ENCODE data around the gene CHSY3.

The CHSY3 gene

DNA sequence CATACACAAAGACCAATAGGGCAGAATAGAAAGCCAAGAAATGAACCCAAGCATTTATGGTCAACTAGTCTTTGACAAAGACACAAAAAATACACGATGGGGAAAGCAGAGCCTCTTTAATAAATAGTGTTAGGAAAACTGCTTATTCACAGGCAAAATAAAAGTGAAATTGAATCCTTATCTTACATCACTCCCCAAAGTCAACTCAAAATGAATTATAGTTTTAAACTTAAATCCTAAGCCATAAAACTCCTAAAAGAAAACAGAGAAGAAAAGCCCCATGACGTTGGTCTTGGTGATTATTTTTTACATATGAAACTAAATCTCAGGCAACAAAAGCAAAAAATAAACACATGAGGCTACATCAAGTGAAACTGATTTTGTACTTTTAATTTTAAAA lies 46.8 kb downstream of the CHSY3 start:
- no peak for DNase-seq

DNA sequence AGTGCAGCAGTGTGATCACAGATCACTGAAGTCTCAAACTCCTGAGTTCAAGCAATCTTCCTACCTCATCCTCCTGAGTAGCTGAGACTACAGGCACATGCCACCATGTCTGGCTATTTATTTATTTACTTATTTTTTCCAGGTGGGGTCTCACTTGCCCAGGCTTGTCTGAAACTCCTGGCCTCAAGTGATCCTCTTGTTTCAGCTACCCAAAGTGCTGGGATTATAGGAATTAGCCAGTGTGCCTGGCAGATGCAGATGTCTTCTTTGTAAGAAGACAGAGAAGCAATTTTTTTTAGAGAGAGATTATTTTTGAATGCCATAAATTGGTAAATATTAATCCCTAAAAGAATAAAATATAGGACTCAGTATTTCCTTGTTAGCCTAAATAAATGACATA lies 54.3 kb downstream of the CHSY3 start:
- DNase-seq: no peak

DNA sequence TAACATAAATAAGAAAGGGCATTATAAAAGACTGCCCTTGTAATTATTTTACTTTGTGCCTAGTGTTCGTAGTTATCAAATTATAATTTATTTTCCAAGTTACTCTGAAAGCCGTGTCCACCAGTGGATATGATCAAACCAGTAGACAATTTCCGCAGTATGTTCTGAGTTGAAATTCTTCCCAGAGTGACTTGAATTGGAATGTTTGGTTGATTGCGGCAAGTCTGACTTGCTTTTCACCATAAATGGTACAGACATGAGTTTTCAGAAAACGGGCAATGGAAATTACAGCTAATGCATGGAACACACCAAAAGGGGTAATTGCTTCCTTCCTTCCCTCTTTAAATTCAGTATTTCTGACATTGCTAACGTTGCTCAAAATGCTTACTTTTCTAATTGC lies 56.6 kb downstream of the CHSY3 start:
- no peak for DNase-seq

DNA sequence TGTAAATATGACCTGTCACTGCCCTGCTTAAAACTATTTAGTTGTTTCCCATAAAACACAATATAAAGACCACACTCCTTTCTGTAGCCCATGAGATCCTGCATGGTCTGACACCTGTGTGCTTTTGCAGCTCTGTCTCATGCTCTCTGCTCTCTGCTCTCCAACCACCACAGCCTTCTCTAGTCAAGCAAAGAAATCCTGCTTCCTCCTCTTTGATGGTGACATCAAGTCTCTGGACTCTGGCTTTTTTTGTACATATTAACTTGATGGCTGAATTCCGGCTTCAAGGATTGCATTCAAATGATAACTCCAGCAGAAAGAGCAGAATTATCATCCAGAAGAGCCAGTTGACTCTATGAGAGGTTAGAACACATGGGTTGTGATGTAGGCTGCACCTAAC lies 58.2 kb downstream of the CHSY3 start:
- DNase-seq: no peak

DNA sequence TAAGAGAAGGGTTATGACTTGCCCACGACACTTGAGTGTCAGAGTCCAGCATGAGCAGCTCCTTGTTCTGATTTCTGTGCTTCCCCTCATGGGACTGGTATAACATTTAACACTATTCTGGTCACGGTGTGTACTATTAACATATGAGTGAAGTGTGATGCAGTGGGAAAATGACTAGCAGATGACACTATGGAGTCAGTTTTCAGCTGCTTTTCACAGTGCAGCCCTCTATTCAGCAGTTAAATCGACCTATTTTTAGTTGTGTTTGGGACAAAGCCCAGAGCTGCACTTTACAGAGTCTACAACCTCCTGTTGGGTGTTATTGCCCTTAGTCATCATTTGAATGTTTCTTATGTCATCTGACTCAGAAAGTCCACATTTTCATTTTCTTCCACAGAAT lies 59.1 kb downstream of the CHSY3 start:
- no peak for DNase-seq

DNA sequence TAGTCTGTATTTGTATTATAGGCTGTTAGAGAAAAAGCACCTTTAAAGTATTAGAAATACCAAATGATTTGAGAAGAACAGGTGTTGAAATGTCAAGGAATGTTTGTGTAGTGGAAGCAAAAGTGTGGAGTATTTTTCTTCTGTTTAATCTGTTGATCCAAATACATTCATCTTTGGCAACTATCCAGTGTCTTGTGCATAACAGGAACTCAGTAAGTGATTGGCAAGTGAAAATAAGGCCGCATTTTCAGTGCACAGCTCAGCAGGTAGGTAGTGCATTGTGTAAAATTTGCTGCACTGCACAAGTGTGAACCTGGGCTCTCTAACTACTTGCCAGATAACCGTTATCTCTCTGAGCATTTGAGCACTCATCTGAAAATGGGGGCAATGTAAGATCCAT lies 61.8 kb downstream of the CHSY3 start:
- DNase-seq: no peak

DNA sequence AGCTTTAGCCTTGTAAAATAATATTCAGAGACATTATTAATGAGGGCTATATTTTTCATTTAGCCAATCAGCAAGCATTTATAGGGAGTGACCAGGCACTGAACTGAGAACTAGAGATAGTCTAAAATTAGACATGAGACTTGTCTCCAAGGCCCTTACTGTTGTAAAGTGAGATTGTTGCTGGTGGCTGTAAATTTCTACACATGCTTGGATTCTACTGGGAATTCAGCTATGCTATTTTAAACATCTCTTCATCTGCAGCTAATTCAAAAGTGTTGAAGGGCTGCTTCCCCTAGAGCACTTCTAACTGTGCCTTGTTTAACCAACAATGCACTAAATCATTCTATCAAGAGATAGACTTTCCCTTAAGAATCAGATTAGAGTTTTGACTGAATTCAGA lies 67.4 kb downstream of the CHSY3 start:
- no peak for DNase-seq

DNA sequence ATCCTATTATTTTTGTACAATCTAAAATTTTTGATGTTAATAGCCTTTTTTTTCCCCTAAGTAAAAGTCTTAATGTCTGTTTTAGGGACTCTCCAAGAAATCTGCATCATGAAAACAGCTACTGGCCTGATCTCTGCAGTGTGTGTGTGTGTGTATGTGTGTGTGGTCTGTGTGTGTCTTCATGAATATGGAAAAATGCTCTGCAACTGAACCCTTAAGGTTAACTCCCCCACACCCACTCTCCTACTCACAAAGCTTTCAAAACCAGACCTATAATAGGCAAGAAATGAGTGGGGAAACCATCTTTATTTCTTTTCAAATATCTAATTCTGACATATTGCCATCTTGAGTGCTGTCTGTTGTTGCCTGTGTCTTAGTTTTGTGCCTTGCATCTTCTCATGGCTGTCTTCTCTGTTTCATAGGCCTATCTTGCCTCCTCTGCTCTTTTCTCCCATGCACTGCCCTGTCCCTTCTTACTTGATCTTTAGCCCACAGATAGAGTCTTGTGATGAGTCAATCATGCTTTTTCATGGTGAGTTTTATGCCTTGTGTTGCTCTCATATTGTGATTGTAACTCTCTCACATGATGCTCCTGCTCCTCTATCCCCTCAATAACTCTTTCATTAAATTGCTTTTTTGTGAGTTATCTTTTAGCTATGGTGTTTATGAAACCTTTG lies 68.3 kb downstream of the CHSY3 start:
- DNase-seq: no peak

DNA sequence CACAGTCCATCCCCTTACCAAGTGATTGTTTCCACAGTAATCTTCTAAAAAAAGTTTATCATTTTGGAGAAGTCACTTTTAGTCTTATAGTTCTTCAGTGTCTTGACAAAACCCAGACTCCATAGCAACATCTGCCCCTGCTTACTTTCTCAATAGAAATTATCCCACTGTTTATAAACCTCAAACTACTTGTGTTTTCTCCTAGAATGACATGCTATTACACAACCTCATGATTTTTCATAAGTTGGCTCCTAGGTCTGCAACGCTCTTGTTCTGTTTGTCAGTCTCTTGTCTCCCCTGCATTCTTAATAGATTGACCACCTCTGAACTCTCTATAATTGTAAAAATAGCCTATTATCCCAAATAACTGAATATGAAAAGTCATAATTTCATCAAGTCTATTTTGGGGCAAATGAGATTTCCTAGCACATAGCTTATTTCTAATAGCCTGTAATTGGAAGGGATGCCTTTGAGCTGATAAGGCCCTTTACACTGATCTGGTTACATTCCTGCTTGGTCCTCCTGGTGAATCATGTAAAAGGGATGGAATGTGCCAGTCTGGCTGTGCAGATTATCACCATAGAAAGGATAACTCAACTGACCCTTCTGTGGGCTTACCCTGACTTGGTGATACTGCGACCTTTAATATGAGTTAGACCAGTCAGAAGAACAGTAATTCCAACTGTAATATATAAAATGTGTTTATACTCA lies 69.6 kb downstream of the CHSY3 start:
- DNase-seq: no peak

DNA sequence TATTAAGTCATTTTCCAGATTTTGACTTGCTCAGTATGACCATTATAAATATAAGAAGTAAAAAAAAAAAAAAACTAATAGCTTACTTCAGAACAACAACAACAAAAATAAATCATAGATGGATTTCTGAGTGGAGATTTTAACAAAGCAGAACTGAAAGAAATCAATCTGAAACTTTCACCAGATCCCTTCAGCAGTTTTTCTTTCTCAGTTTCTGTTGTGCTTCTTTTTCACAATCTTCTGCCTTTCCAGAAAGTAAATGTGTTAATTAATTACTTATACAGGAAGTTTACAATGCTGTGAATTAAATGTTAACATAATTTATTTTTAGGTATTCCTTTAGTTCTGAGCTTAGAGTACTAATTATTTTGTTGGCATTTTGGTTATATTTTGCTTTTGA lies 73.5 kb downstream of the CHSY3 start:
- no peak for DNase-seq

DNA sequence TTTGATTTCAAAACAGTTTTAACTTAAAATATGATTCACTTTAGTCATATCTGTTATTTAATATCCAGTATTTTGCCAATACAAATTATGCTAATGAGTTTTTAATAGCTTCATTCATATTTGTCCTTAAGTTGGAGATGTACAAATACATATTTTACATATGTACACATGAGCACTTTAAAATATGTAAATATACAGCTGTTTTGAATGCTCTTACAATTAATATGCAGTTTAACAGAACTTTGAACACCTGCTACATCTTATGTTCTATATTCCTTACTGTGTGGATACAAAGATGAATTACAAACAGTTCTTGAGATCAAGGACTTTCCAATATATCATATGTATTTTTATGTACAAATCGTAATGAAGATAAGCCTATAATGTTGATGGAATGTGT lies 74.0 kb downstream of the CHSY3 start:
- no peak for DNase-seq

DNA sequence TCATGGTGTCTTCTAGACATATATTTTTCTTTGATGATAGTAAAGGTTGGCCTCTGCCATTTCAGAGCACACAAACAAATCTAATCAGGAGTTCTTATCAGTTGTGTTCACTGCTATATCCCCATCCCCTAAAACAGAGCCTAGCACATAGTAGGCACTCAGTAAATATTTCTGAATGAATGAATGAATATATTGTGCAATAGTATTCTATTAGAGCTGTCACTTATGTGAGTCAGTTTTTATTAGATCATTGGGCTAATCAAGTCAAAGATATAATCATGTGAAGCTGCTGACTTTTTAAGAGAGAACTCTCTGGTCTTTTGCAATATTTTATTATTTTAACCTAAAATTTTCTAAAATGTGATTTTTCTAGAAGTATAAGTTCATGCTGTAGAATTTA lies 84.2 kb downstream of the CHSY3 start:
- no peak for DNase-seq

DNA sequence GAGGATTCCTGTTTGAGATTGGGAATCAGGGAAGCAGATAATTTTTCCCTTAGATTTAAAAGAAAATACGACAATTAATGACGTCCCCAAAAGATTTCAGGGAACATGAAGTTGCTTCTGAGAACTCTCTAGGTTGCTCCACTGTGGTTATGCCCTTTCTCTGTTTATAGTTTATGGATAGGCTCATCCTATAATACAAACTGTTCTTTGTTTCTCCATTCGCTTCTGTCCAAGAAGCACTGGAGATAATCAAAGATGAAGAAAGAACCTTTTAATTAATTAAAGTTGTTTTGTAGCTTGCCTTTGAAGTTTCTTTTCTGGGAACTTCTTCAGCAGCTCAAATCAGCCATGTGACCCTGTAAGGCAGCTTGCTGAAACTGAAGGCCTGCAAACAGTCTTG lies 87.5 kb downstream of the CHSY3 start:
- no peak for DNase-seq

DNA sequence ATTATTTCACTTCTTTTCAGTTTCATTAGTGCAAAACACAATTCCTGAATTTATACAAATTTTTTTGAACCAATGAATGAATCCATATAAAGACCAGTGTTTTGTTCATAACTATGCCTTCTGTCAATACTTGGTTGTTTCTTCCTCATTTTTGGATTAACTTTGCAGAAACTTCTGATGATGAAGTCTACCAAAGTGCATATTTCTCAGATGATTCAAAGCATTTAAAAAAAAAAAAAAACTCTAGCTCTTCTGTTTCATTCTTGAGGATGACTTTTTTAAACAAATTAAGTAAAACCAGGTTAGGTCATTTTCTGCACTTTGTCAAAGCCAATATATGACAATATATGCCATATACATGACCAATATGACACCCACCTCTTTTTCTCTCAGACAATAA lies 92.6 kb downstream of the CHSY3 start:
- no peak for DNase-seq

DNA sequence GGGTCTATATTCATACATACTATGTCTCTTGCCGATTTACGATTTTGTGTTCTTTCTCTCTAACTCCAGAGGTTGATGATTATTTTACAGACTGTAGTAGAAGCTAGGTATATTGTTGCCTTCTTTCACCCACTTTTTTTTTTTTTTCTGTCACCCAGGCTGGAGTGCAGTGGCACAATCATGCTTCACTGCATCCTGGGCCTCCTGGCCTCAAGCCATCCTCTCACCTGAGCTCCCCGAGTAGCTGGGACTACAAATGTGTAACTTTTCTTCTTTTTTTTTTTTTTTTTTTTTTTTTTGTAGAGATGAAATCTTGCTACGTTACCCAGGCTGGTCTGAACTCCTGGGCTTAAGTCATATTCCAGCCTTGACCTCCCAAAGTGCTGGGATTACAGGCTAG lies 96.2 kb downstream of the CHSY3 start:
- no peak for DNase-seq

DNA sequence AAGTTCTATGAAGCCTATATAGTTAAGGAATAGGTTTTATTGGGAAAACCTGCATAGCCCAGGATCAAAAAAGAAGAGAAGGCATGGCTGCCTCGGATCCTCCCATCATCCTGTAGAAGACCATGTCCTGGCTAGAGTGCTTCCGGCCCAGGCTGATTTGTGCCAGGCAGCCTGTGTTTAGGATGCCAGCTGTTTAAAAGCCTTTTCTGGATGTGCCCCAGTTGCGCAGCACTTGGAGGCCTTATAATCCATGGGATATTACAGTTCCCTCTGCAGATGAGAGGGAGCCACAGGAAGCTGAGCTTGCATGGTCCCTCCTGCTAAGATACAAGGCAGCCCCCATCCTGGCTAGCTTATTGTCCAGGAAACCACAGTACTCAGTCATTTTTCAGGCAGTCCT lies 97.9 kb downstream of the CHSY3 start:
- DNase-seq: no peak

DNA sequence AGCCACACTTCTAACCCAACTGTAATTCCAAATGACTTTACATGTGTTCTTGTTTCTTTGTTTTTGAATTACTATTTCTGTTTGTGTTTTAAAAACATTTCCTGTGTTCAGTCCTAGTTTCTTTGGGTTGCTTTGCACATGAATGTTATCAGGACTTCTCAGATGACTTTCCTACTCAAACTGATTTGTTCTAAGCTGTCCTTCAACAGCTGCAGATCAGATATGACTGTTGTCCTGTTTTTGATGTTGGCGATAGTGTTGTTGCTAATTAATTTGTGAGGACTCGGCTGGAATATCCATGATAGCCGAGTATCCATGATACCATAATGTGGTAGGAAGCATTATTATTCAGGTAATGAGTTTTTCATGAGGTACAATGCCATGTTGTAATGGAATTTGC lies 98.6 kb downstream of the CHSY3 start:
- no peak for DNase-seq

DNA sequence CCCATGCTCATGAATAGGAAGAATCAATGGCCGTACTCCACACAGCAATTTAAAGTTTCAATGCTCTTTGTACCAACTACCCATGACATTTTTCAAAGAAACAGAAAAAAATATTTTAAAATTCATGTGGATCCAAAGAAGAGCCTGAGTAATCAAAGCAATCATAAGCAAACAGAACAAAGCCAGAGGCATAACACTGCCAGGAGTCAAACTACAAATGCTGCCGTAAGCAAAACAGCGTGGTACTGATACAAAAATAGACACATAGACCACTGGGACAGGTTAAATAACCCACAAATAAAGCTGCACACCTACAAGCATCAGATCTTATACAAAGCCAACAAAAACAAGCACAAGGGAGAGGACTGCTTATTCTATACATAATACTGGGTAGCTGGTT lies 107.7 kb downstream of the CHSY3 start:
- no peak for DNase-seq

DNA sequence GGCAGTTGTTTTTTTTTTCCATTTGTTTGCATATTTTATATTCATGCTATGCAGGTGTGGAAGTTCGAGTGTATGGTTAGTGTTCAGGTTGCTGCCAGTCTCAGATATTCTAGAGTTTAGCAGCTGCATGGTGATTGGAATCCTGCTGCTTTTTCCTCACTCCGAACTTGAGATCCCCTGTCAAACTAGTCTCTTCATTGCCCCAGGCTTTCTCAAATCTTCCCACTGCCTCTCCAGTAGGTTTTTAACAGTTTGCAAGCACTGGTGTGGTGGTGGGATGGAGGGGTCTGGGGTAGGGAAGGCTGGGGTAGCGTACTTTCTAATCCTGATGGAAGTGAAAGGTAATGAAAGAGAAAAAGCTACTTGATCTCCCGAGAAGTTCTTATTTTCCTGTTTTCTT lies 112.9 kb downstream of the CHSY3 start:
- DNase-seq: no peak

DNA sequence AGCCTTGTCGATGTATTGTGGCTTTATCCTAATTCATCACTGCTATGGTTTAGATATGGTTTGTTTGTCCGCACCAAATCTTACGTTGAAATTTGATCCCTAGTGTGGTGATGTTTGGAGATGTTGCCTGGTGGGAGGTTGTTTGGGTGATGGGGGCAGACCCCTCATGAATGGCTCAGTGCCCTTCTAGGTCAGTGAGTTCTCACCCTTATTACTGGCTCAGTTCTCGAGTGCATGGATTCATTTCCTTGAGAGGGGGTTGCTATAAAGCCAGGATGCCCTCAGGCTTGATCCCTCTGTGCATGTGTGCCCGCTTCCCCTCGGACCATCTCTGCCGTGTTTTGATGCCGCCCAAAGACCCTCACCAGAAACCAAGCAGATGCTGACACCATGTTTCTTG lies 114.4 kb downstream of the CHSY3 start:
- DNase-seq: no peak

DNA sequence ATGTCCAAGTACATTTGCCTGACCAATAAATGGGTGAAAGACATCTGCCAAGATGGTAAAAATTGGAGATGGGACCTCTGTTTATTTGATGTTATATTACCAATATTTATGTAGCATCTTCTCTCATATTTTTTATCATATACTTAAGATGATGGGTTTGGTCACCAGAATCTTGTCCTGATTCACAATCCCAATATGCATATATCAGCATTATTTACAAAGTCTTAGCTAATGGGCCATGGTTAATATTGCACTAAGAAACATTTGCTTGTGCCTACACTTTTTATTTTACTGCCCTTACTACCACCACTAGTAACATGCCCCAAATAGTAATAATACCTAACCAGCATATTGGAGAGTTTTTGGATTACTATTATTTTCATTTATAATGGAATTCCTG lies 116.7 kb downstream of the CHSY3 start:
- DNase-seq: no peak

DNA sequence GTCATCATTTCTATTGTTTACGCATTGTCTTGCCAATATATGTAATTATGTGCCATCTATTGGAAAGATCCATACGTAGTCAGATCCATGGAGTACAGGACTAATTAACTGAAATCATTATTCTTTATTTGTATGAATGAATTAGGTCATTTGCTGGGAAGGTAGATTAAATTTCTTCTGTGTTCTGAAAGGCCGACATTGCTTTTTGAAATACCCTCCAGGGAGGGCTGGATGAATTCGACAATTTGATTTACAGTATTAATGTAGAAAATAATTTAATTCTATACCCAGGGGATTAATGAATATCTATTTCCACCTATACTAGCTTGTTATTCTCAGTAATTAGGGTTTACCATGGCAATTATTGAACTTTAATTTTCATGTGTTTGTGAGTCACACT lies 117.6 kb downstream of the CHSY3 start:
- no peak for DNase-seq

DNA sequence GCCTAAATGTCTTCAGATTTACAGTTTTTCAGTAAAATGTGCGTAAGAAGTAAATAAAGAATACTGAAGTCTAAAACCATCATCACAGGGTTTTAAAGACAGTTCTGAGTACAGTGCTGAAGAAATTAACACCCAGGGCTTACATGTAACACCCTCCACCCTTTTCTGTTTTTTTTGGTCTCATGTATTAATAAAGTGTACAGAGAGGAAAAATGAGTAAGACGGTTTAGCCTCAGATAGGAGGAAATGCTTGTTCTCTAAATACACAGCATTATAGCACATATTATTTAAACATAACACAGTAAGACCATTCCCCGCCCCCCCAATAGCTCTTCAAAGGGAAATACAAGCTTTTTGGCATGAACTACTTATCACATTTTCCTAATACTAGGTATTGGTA lies 119.3 kb downstream of the CHSY3 start:
- no peak for DNase-seq

DNA sequence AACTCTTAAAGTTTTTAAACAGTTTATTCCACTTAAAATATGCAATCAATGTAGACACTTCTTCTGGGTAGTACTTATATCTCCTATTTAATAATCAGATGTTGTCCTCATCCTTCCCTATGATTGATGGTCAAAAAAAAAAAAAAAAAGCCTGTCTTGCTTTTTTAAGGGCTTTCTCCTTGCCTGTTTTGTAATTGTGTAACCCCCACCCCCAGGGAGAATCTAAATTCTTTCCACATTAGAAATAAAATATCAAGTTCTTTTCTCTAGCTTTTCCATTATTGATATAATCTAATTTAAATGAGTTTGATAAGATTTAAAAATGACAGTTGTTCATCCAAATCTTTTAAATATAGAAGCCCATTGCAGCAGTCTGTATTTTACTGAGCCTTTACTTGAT lies 119.7 kb downstream of the CHSY3 start:
- DNase-seq: no peak

DNA sequence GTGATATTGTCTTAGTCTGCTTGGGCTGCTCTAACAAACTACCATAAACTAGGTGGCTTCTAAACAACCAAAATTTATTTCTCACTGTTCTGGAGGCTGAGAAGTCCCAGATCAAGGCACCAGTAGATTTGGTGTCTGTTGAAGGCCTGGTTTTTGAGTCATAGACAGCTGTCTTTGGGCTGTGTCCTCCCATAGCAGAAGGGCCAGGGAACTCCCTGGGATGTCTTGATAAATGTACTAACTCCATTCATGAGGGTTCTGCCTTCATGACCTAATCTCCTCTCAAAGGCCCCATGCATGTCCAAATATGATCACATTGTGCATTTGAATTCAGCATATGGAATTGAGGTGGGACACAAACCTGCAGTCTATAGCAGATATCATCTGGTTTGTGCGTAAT lies 121.2 kb downstream of the CHSY3 start:
- DNase-seq: no peak

Data from stimulated activated CD8-positive, alpha-beta memory T cell treated with anti-CD3 and anti-CD28 coated beads, Interleukin-4, amount 100 ng/mL, for 48 hours (primary cell).